Prostate gland (tissue), 2 donors: ENCODE data around the gene FRMD4B.

Experiments used
- POLR2A ChIP-seq: fragments of 450-650 bp; IDR thresholded peaks from one replicate; pipeline ENCODE4 v1.6.1; 2016; ENCODE audit warnings: antibody characterized with exemption, mild to moderate bottlenecking
- POLR2AphosphoS5 ChIP-seq: sonication (generic); formaldehyde crosslinking; IDR thresholded peaks from one replicate; pipeline ENCODE4 v1.6.1; 2017; ENCODE audit warnings: antibody characterized with exemption
- TF ChIP-seq, protein P1 (sequence below), 4 experiments: fragments of 200-600 bp in 2 of 4; fragments of 450-650 bp in 2 of 4; sonication (generic) in 2 of 4; IDR thresholded peaks; 1 replicate in 3 of 4; 2 replicates in 1 of 4; pipeline ENCODE4 v1.5.1; 2016 to 2019; ENCODE audit warnings: antibody characterized with exemption in 4 of 4, mild to moderate bottlenecking in 2 of 4, moderate library complexity in 2 of 4

DNA sequence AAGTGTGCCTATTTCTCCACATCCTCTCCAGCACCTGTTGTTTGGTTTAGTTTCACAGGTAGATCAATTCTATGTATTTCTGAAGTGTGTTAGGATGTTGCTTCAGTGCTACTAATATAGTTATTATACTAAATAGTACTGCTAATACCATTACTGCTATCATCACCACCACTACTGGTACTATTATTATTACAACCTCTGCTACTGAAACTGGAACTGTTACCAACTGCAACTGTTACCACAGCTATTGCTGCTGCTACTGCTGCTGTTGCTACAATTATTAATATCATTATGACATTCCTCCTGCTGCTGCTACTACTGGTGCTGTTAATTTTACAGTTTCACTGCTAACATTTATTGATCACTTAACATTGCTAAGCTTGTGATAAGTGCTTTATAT is 255.2 kb downstream of the FRMD4B start:
- TF ChIP-seq, protein P1, sequence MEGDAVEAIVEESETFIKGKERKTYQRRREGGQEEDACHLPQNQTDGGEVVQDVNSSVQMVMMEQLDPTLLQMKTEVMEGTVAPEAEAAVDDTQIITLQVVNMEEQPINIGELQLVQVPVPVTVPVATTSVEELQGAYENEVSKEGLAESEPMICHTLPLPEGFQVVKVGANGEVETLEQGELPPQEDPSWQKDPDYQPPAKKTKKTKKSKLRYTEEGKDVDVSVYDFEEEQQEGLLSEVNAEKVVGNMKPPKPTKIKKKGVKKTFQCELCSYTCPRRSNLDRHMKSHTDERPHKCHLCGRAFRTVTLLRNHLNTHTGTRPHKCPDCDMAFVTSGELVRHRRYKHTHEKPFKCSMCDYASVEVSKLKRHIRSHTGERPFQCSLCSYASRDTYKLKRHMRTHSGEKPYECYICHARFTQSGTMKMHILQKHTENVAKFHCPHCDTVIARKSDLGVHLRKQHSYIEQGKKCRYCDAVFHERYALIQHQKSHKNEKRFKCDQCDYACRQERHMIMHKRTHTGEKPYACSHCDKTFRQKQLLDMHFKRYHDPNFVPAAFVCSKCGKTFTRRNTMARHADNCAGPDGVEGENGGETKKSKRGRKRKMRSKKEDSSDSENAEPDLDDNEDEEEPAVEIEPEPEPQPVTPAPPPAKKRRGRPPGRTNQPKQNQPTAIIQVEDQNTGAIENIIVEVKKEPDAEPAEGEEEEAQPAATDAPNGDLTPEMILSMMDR (IDR thresholded peaks at IDR 0.05), result no peak
- TF ChIP-seq POLR2AphosphoS5 (no peak), POLR2A (no peak)
